ENCODE measurements around the gene ASB3.

Gene ASB3

GRCh38 chr2:53802617-53803151 lies 15.9 kb upstream of the ASB3 start:
- TF ChIP-seq GATA3 (IDR thresholded peaks at IDR 0.05; ENCODE audit: low read depth, low read length) (no peak), GATA2 (IDR thresholded peaks at IDR 0.05; ENCODE audit: low read depth, low read length) (no peak)

- no peak for TF ChIP-seq GATA2 (IDR thresholded peaks at IDR 0.05; ENCODE audit: low read depth, low read length)
- TF ChIP-seq GATA3 (IDR thresholded peaks at IDR 0.05; ENCODE audit: low read depth, low read length), result no peak
These were observed 14.8 kb upstream of the ASB3 start for GRCh38 chr2:53801547-53801946.

GRCh38 chr2:53793821-53794220 lies 7.1 kb upstream of the ASB3 start:
- no peak for TF ChIP-seq GATA2 (IDR thresholded peaks at IDR 0.05; ENCODE audit: low read depth, low read length)
- TF ChIP-seq GATA3 (IDR thresholded peaks at IDR 0.05; ENCODE audit: low read depth, low read length), result no peak

GRCh38 chr2:53793261-53793660 lies 6.5 kb upstream of the ASB3 start:
- TF ChIP-seq GATA3 (IDR thresholded peaks at IDR 0.05; ENCODE audit: low read depth, low read length) (no peak), GATA2 (IDR thresholded peaks at IDR 0.05; ENCODE audit: low read depth, low read length) (no peak)

- TF ChIP-seq GATA3 (IDR thresholded peaks at IDR 0.05; ENCODE audit: low read depth, low read length) (no peak), GATA2 (IDR thresholded peaks at IDR 0.05; ENCODE audit: low read depth, low read length) (no peak)
These were observed 999 bp upstream of the ASB3 start for GRCh38 chr2:53787614-53788289.

- no peak for TF ChIP-seq GATA3 (IDR thresholded peaks at IDR 0.05; ENCODE audit: low read depth, low read length)
- no peak for TF ChIP-seq GATA2 (IDR thresholded peaks at IDR 0.05; ENCODE audit: low read depth, low read length)
These were observed 425 bp downstream of the ASB3 start for GRCh38 chr2:53786352-53786704.

GRCh38 chr2:53785366-53785765 lies 1.4 kb downstream of the ASB3 start:
- TF ChIP-seq GATA3 (IDR thresholded peaks at IDR 0.05; ENCODE audit: low read depth, low read length) (no peak), GATA2 (IDR thresholded peaks at IDR 0.05; ENCODE audit: low read depth, low read length) (no peak)

GRCh38 chr2:53784436-53784835 lies 2.3 kb downstream of the ASB3 start:
- TF ChIP-seq GATA3 (IDR thresholded peaks at IDR 0.05; ENCODE audit: low read depth, low read length) (no peak), GATA2 (IDR thresholded peaks at IDR 0.05; ENCODE audit: low read depth, low read length) (no peak)

GRCh38 chr2:53782676-53783075 lies 4.1 kb downstream of the ASB3 start:
- no peak for TF ChIP-seq GATA3 (IDR thresholded peaks at IDR 0.05; ENCODE audit: low read depth, low read length)

- TF ChIP-seq GATA3 (IDR thresholded peaks at IDR 0.05; ENCODE audit: low read depth, low read length) (no peak), GATA2 (IDR thresholded peaks at IDR 0.05; ENCODE audit: low read depth, low read length) (no peak)
These were observed 6.7 kb downstream of the ASB3 start for GRCh38 chr2:53780056-53780455.

GRCh38 chr2:53778536-53779162 lies 8.1 kb downstream of the ASB3 start:
- TF ChIP-seq GATA2 (IDR thresholded peaks at IDR 0.05; ENCODE audit: low read depth, low read length), result no peak
- no peak for TF ChIP-seq GATA3 (IDR thresholded peaks at IDR 0.05; ENCODE audit: low read depth, low read length)

- no peak for TF ChIP-seq GATA3 (IDR thresholded peaks at IDR 0.05; ENCODE audit: low read depth, low read length)
- TF ChIP-seq GATA2 (IDR thresholded peaks at IDR 0.05; ENCODE audit: low read depth, low read length), result no peak
These were observed 9.6 kb downstream of the ASB3 start for GRCh38 chr2:53777134-53777533.

GRCh38 chr2:53770264-53770663 lies 16.5 kb downstream of the ASB3 start:
- no peak for TF ChIP-seq GATA3 (IDR thresholded peaks at IDR 0.05; ENCODE audit: low read depth, low read length)
- no peak for TF ChIP-seq GATA2 (IDR thresholded peaks at IDR 0.05; ENCODE audit: low read depth, low read length)

GRCh38 chr2:53769318-53769945 lies 17.3 kb downstream of the ASB3 start:
- TF ChIP-seq GATA3 (IDR thresholded peaks at IDR 0.05; ENCODE audit: low read depth, low read length), result no peak
- no peak for TF ChIP-seq GATA2 (IDR thresholded peaks at IDR 0.05; ENCODE audit: low read depth, low read length)

- TF ChIP-seq GATA3 (IDR thresholded peaks at IDR 0.05; ENCODE audit: low read depth, low read length) (no peak), GATA2 (IDR thresholded peaks at IDR 0.05; ENCODE audit: low read depth, low read length) (no peak)
These were observed 18.6 kb downstream of the ASB3 start for GRCh38 chr2:53768242-53768542.
